ENCODE data around the gene POLRMT.
A peak's percentile ranks its signal among the peaks of the same experiment; 100 is the strongest.

The POLRMT gene

DNA sequence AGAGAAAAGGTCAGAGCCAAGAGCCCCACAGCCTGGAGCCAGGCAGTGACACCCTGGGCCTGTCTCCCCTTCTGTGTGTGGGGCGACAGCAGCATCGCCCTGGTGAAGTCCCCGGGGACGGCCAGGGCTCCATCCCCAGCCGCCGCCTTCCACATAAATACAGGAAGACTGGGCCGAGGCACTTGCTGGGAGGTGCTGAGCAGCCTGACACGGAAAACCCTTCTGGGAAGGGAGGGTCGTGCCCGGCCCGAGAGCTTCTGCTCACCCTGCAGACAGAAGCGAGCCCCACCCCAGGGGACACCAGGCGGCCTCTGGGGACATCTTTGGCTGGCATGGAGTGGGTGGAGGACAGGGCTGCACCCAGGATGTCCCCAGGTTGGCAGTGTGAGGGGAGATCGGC, 11.5 kb upstream of the POLRMT start:
- no peak overlapping the region for H3K27ac ChIP-seq (ENCODE audit: low read depth, low read length)

DNA sequence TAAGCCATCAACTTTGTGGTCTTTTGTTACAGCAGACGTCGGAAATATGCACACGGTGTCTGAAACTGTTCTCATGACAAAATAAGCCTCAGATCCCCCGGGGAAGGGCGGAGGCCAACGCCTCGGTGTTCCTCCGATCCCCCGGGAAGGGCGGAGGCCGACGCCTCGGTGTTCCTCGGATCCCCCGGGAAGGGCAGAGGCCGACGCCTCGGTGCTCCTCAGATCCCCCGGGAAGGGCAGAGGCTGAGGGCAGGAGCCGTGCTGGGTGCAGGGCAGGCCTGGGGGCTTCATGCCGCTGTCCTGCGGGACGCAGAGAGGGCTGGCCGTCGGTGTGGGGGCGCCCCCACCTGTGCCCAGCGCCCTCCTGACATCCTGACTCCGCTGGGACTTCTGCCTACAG, 11.0 kb upstream of the POLRMT start:
- Histone ChIP-seq H3K4me1 (ENCODE audit: insufficient read depth, low read length) (no peaks in the 10 kb centered on the region), H3K27me3 (ENCODE audit: insufficient read depth, low read length) (peaks cover 6% of the 10 kb centered on the region), H3K9ac (ENCODE audit: low read depth, low read length) (no peak overlapping the region), H3K27ac (ENCODE audit: low read depth, low read length) (no peak overlapping the region), H3K4me3 (ENCODE audit: low read length) (no peak overlapping the region), H3K36me3 (ENCODE audit: insufficient read depth, low read length) (peaks cover 42% of the 10 kb centered on the region), H3K9me3 (ENCODE audit: insufficient read depth, low read depth, low read length) (no peaks in the 10 kb centered on the region)
- 90% methylated on average over 28 of the region's 28 CpGs for WGBS

More for the DNA sequence above, 11.5 kb upstream of the POLRMT start:
- Histone ChIP-seq H3K9ac (ENCODE audit: low read depth, low read length) (no peak overlapping the region), H3K4me3 (ENCODE audit: low read length) (no peak overlapping the region), H3K27me3 (ENCODE audit: insufficient read depth, low read length) (peaks cover 5% of the 10 kb centered on the region), H3K36me3 (ENCODE audit: insufficient read depth, low read length) (peaks cover 46% of the 10 kb centered on the region), H3K9me3 (ENCODE audit: insufficient read depth, low read depth, low read length) (no peaks in the 10 kb centered on the region), H3K4me1 (ENCODE audit: insufficient read depth, low read length) (no peaks in the 10 kb centered on the region)
- WGBS, result 93% methylated on average over 14 of the region's 14 CpGs

DNA sequence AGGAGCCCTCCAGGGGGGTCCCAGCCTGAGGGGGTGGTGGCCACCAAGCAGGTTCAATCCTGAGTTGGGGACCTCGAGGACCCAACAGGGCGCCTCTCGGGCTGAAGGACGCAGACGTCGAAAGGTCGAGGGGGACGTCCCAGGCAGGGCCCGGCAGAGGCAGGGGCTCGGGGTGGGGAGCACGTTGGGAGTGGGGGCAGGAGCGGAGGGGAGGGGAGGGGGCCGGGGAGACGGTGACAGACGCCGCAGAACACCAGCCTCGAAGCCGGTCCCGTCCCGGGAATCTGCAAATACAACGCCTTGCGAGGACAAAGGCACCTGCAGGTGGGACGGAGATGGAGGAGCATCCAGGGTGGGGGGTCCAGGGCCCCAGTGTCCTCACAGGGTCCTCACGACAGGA, 10.4 kb upstream of the POLRMT start:
- H3K27me3 ChIP-seq (ENCODE audit: insufficient read depth, low read length), result peaks cover 13% of the 10 kb centered on the region
- 89% methylated on average over 24 of the region's 24 CpGs for whole genome bisulfite sequencing

DNA sequence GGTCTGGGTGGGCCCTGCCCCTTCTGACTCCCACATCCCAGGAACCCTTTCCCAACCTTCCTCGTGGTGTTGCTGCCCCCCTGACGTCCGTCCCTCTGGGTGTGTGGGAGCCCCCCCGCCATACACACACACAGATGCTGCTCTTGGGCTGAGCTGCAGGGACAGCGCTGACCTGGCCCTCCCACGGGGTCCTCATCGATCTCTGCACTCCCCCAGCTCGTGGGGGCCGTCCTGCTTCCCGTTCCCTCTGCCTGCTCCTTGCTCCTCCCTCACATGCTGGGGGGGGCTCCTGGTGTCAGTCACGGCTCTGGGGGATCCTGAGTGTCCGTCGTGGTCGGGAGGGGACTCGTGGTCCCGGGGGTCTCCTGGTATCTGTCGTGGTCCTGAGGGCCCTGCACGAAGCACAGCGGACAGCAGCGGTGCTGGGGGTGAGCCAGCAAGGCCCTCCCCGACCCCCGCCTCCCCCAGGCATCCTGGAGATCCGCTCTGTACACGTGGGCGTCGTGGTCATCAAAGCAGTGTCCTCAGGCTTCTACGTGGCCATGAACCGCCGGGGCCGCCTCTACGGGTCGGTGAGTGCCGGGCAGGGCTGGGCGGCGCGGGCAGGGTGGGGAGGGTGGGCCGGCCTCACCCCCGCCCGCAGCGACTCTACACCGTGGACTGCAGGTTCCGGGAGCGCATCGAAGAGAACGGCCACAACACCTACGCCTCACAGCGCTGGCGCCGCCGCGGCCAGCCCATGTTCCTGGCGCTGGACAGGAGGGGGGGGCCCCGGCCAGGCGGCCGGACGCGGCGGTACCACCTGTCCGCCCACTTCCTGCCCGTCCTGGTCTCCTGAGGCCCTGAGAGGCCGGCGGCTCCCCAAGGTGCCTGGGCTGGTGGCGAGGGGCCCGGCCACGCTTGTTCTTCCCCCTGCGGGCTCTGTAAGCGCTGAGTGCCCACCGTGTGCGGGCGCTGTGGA, 9.7 kb upstream of the POLRMT start:
- Histone ChIP-seq H3K27me3 (ENCODE audit: insufficient read depth, low read length) (peaks cover 19% of the 10 kb centered on the region), H3K4me3 (ENCODE audit: low read length) (no peak overlapping the region), H3K36me3 (ENCODE audit: insufficient read depth, low read length) (peaks cover 32% of the 10 kb centered on the region), H3K9me3 (ENCODE audit: insufficient read depth, low read depth, low read length) (no peaks in the 10 kb centered on the region), H3K27ac (ENCODE audit: low read depth, low read length) (no peak overlapping the region), H3K9ac (ENCODE audit: low read depth, low read length) (no peak overlapping the region), H3K4me1 (ENCODE audit: insufficient read depth, low read length) (no peaks in the 10 kb centered on the region)
- WGBS, result 91% methylated on average over 70 of the region's 70 CpGs

More for the DNA sequence above, 10.4 kb upstream of the POLRMT start:
- Histone ChIP-seq H3K36me3 (ENCODE audit: insufficient read depth, low read length) (peaks cover 38% of the 10 kb centered on the region), H3K27ac (ENCODE audit: low read depth, low read length) (no peak overlapping the region), H3K4me1 (ENCODE audit: insufficient read depth, low read length) (no peaks in the 10 kb centered on the region), H3K9ac (ENCODE audit: low read depth, low read length) (no peak overlapping the region), H3K9me3 (ENCODE audit: insufficient read depth, low read depth, low read length) (no peaks in the 10 kb centered on the region), H3K4me3 (ENCODE audit: low read length) (no peak overlapping the region)

DNA sequence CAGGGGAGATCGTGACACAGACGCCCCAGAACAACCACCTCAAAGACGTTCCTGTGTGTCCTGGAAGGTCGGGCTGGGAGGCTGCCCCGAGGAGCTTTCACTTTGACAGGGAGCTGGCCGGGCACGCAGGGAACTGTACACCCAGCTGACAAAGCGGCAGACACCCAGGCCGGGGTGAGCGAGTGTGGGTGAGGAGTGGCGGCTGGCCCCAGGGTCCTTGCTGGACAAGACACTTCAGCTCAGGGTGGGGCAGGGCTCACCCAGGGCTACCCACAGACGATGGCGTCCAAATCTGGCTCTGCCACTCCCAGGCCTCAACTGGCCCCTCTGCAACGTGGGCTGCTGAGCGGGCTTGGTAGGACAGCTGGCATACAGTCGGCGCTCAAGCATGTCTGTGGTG, 8.4 kb upstream of the POLRMT start:
- no peak overlapping the region for H3K4me3 ChIP-seq (ENCODE audit: low read length)
- 92% methylated on average over 17 of the region's 17 CpGs for WGBS
- peaks cover 30% of the 10 kb centered on the region for H3K27me3 ChIP-seq (ENCODE audit: insufficient read depth, low read length)
- peaks cover 18% of the 10 kb centered on the region for H3K36me3 ChIP-seq (ENCODE audit: insufficient read depth, low read length)
- H3K27ac ChIP-seq (ENCODE audit: low read depth, low read length), result no peak overlapping the region
- H3K9me3 ChIP-seq (ENCODE audit: insufficient read depth, low read depth, low read length), result no peaks in the 10 kb centered on the region
- no peak overlapping the region for H3K9ac ChIP-seq (ENCODE audit: low read depth, low read length)
- no peaks in the 10 kb centered on the region for H3K4me1 ChIP-seq (ENCODE audit: insufficient read depth, low read length)

DNA sequence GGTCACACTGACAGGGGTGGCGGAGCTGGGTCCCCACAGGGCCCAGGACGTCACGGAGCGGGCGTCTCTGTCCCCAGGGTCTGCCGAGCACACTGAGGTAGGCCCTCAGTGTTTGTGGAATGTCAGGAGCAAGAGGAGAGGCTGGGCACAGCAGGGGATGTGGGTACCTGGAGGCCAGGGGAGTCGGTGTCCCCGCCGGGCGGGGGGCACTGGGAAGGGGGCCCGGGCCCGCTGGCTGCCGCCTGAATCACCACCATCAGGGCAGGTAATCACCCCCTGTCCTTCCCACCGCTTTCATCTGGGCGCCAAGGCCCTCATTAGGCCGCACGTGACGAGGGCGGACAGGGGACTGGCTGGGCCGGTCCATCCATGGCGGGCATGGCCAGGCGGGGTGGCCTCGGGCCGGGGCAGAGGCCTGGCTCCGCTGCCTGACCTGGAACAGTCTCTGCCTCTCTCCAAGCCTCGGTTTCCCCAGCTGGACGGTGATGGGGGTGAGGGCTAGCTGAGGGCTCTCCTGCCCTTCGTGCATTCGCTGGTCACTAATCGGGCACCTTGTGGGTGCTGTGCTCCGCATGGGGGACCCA, 7.4 kb upstream of the POLRMT start:
- H3K27me3 ChIP-seq (ENCODE audit: insufficient read depth, low read length), result peaks cover 30% of the 10 kb centered on the region
- H3K9me3 ChIP-seq (ENCODE audit: insufficient read depth, low read depth, low read length), result no peaks in the 10 kb centered on the region
- WGBS, result 92% methylated on average over 31 of the region's 31 CpGs
- no peaks in the 10 kb centered on the region for H3K4me1 ChIP-seq (ENCODE audit: insufficient read depth, low read length)
- H3K36me3 ChIP-seq (ENCODE audit: insufficient read depth, low read length), result peaks cover 8% of the 10 kb centered on the region; the same call in 1 of the 2 replicates
- no peak overlapping the region for H3K9ac ChIP-seq (ENCODE audit: low read depth, low read length)
- H3K4me3 ChIP-seq (ENCODE audit: low read length), result no peak overlapping the region
- H3K27ac ChIP-seq (ENCODE audit: low read depth, low read length), result no peak overlapping the region

DNA sequence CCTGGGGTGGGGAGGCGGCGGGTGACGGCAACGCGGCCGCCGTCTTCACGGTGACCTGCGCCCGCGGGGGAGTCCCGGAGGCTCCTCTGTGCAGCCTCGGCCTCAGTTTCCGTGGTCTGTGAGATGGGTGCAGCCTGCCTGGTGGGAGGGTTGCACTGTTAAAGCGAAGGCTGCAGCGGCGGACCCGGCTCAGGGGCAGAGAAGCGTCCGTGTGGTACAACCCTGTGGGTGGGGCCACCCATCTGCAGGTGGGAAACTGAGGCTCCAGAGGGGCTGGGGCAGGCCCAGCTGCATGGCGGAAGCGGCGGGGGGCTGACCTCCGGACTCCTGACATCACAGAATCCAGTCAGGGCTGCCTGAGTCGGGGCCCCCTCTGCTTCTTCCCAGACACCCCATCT, 6.8 kb upstream of the POLRMT start:
- no peaks in the 10 kb centered on the region for H3K9me3 ChIP-seq (ENCODE audit: insufficient read depth, low read depth, low read length)
- peak overlapping the region; percentile 47; the same call in 1 of the 2 replicates for H3K4me3 ChIP-seq (ENCODE audit: low read length)
- H3K4me1 ChIP-seq (ENCODE audit: insufficient read depth, low read length), result no peaks in the 10 kb centered on the region
- H3K27ac ChIP-seq (ENCODE audit: low read depth, low read length), result no peak overlapping the region
- peaks cover 30% of the 10 kb centered on the region for H3K27me3 ChIP-seq (ENCODE audit: insufficient read depth, low read length)
- no peak overlapping the region for H3K9ac ChIP-seq (ENCODE audit: low read depth, low read length)
- WGBS, result 46% methylated on average over 25 of the region's 25 CpGs
- H3K36me3 ChIP-seq (ENCODE audit: insufficient read depth, low read length), result 0 out of 2 replicates have a peak, but pooled peaks cover 6% of the 10 kb centered on the region

DNA sequence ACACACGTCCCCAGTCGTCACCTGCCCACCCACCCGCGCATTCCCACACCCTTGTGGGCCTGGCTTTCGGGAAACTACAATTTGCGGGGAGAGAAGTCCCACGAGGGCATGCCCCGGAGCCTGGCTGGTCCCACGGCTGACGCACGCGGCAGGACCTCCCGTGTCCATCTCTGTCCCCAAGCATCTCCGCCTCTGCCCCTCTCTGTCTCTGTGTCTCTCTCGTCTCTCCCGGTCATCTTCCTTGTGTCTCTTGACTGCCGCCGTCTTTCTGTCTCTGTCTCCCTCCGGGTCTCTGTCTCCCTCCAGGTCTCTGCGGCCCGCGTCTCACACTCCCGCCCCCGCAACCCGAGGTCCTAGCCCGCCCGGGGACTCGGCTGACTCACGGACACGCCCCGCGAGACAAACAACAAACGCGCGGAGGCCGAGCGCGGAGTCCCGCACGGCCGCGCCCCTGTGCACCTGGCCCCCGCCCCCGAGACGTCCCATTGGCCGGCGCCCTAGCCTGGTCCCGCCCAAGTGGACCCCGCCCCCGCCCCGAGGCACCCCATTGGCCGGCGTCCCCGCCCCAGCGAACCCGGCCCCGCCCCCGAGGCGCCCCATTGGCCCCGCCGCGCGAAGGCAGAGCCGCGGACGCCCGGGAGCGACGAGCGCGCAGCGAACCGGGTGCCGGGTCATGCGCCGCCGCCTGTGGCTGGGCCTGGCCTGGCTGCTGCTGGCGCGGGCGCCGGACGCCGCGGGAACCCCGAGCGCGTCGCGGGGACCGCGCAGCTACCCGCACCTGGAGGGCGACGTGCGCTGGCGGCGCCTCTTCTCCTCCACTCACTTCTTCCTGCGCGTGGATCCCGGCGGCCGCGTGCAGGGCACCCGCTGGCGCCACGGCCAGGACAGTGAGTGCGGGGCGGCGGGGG, 6.2 kb upstream of the POLRMT start, which contains the start of gene FGF22:
Gene FGF22 (plus strand): TSS at position 627 of the 908 bp plus-strand sequence. CDS start 47 bp downstream, at position 674.
- Histone ChIP-seq H3K27ac (ENCODE audit: low read depth, low read length) (no peak within 1 kb of the TSS), H3K4me3 (ENCODE audit: low read length) (peak within 1 kb of the TSS; percentile 48), H3K27me3 (ENCODE audit: insufficient read depth, low read length) (peaks cover 30% of the 10 kb centered on the region), H3K9ac (ENCODE audit: low read depth, low read length) (no peak within 1 kb of the TSS; the same call in 1 of the 2 replicates), H3K4me1 (ENCODE audit: insufficient read depth, low read length) (no peaks in the 10 kb centered on the region), H3K9me3 (ENCODE audit: insufficient read depth, low read depth, low read length) (no peaks in the 10 kb centered on the region), H3K36me3 (ENCODE audit: insufficient read depth, low read length) (no peaks in the 10 kb centered on the region)
- WGBS, result 5% methylated on average over 109 of the region's 109 CpGs

DNA sequence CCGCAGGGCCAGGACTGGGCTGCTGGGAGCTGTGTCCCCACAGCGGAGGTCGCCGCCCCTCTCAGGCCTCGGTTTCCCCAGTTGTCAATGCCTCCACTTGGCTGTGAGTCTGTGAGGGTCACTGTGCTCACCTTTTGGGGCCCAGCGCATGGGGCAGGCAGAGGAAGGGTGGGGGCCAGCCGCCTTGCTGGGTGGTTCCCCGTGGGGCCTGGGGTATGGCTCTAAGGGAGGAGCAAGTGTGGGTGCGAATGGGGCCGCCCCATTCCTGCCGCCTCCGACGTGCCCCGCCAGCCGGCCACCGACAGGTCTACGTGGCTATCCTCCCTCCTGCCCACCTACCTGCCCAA, 5.5 kb upstream of the POLRMT start:
- Histone ChIP-seq H3K4me3 (ENCODE audit: low read length) (peak overlapping the region; percentile 48; the same call in 1 of the 2 replicates), H3K27ac (ENCODE audit: low read depth, low read length) (no peak overlapping the region), H3K36me3 (ENCODE audit: insufficient read depth, low read length) (no peaks in the 10 kb centered on the region), H3K27me3 (ENCODE audit: insufficient read depth, low read length) (peaks cover 30% of the 10 kb centered on the region), H3K9ac (ENCODE audit: low read depth, low read length) (no peak overlapping the region), H3K9me3 (ENCODE audit: insufficient read depth, low read depth, low read length) (no peaks in the 10 kb centered on the region), H3K4me1 (ENCODE audit: insufficient read depth, low read length) (no peaks in the 10 kb centered on the region)
- 57% methylated on average over 17 of the region's 17 CpGs for WGBS

DNA sequence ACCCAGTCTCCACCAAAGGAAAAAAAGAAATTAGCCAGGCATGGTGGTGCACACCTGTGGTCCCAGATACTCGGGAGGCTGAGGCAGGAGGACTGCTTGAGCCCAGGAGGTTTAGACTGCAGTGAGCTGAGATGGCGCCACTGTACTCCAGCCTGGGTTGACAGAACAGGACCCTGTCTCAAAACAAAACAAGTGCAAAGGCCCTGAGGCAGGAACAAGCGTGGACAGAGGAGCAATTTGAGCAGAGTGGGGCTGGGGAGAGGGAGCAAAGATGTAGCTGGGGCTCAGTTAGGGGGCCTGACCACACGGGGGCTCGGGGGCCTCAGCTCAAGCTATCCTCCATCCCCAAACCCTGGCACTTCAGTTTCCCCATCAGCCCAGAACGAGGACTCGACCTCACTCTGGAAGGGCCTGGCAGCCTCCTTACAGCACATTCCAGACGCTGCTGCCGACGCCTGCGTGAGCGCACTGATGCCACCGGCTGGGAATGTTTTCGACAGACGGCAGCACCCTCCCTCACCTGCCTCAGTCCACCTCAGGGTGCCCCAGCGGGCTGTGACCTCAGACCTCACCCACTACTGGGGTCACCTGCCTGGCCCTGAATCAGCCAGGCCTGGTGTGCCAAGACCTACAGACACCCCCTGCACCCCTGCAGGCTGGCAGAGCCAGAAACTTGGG, 1.8 kb upstream of the POLRMT start:
- H3K9me3 ChIP-seq (ENCODE audit: insufficient read depth, low read depth, low read length), result no peaks in the 10 kb centered on the region
- H3K36me3 ChIP-seq (ENCODE audit: insufficient read depth, low read length), result peaks cover 6% of the 10 kb centered on the region; the same call in 1 of the 2 replicates
- 92% methylated on average over 16 of the region's 16 CpGs for WGBS
- peaks cover 25% of the 10 kb centered on the region for H3K27me3 ChIP-seq (ENCODE audit: insufficient read depth, low read length)
- no peak overlapping the region for H3K4me3 ChIP-seq (ENCODE audit: low read length)
- H3K27ac ChIP-seq (ENCODE audit: low read depth, low read length), result no peak overlapping the region
- no peak overlapping the region for H3K9ac ChIP-seq (ENCODE audit: low read depth, low read length)
- no peaks in the 10 kb centered on the region for H3K4me1 ChIP-seq (ENCODE audit: insufficient read depth, low read length)

All from HUES64 (cell line).